ENCODE data around the gene CLEC4E. TPM values are rescaled to one million over a fixed set of nuclear protein-coding genes. Genes with fewer than 3 reads are reported as not detected.
"Not testable (repeated sequence)": the region's sequence is repeated elsewhere in the genome, so short reads cannot be mapped to it uniquely, and the experiment has no call there.

CLEC4E gene
- under 1 TPM; 0.26 to 0.37 TPM for polyA plus RNA-seq

GRCh38 chr12:8540831-8541230 lies at the start of gene CLEC4E:
TSS of gene CLEC4E (minus strand) at chr12:8540905. CDS start at chr12:8540797, 108 bp downstream.
- H3K4me3 ChIP-seq (ENCODE audit: low read depth in 1 of 2, low read length in 2 of 2); H3K27me3 ChIP-seq (ENCODE audit: control insufficient read depth in 1 of 2, insufficient read depth in 2 of 2, low read length in 2 of 2); H3K27ac ChIP-seq (ENCODE audit: low read depth in 2 of 2, low read length in 1 of 2); H3K9me3 ChIP-seq (ENCODE audit: control insufficient read depth in 2 of 2, insufficient read depth in 1 of 2, low read depth in 1 of 2, low read length in 1 of 2); H3K4me1 ChIP-seq (ENCODE audit: control insufficient read depth in 2 of 2, insufficient read depth in 2 of 2, low read length in 1 of 2); H3K36me3 ChIP-seq (ENCODE audit: control insufficient read depth in 2 of 2, insufficient read depth in 2 of 2, low read length in 1 of 2): not testable (repeated sequence)
- WGBS, 2 donors, result 46 to 52% methylated on average over 4 of the region's 4 CpGs

- H3K4me3 ChIP-seq (ENCODE audit: low read depth in 1 of 2, low read length in 2 of 2), result no peak overlapping the region
- H3K9me3 ChIP-seq (ENCODE audit: control insufficient read depth in 2 of 2, insufficient read depth in 1 of 2, low read depth in 1 of 2, low read length in 1 of 2), result no peaks in the 10 kb centered on the region
- no peaks in the 10 kb centered on the region for H3K36me3 ChIP-seq (ENCODE audit: control insufficient read depth in 2 of 2, insufficient read depth in 2 of 2, low read length in 1 of 2)
- H3K4me1 ChIP-seq (ENCODE audit: control insufficient read depth in 2 of 2, insufficient read depth in 2 of 2, low read length in 1 of 2), result no peaks in the 10 kb centered on the region
- H3K27me3 ChIP-seq (ENCODE audit: control insufficient read depth in 1 of 2, insufficient read depth in 2 of 2, low read length in 2 of 2), result no peaks in the 10 kb centered on the region
- H3K27ac ChIP-seq (ENCODE audit: low read depth in 2 of 2, low read length in 1 of 2), result no peak overlapping the region
- WGBS, 2 donors, result 66 to 79% methylated on average over 7 of the region's 7 CpGs
Measured at GRCh38 chr12:8589679-8590078, 49.0 kb upstream of the CLEC4E start.

- H3K4me3 ChIP-seq (ENCODE audit: low read depth in 1 of 2, low read length in 2 of 2); H3K27me3 ChIP-seq (ENCODE audit: control insufficient read depth in 1 of 2, insufficient read depth in 2 of 2, low read length in 2 of 2); H3K4me1 ChIP-seq (ENCODE audit: control insufficient read depth in 2 of 2, insufficient read depth in 2 of 2, low read length in 1 of 2); H3K36me3 ChIP-seq (ENCODE audit: control insufficient read depth in 2 of 2, insufficient read depth in 2 of 2, low read length in 1 of 2); H3K27ac ChIP-seq (ENCODE audit: low read depth in 2 of 2, low read length in 1 of 2); H3K9me3 ChIP-seq (ENCODE audit: control insufficient read depth in 2 of 2, insufficient read depth in 1 of 2, low read depth in 1 of 2, low read length in 1 of 2): not testable (repeated sequence)
- WGBS, 2 donors, result 90 to 96% methylated on average over 13 of the region's 13 CpGs
Measured at GRCh38 chr12:8584478-8584877, 43.8 kb upstream of the CLEC4E start.

- WGBS, 2 donors, result 63 to 67% methylated on average over 7 of the region's 7 CpGs
- no peak overlapping the region for H3K4me3 ChIP-seq (ENCODE audit: low read depth in 1 of 2, low read length in 2 of 2)
- no peaks in the 10 kb centered on the region for H3K36me3 ChIP-seq (ENCODE audit: control insufficient read depth in 2 of 2, insufficient read depth in 2 of 2, low read length in 1 of 2)
- no peaks in the 10 kb centered on the region for H3K9me3 ChIP-seq (ENCODE audit: control insufficient read depth in 2 of 2, insufficient read depth in 1 of 2, low read depth in 1 of 2, low read length in 1 of 2)
- no peaks in the 10 kb centered on the region for H3K4me1 ChIP-seq (ENCODE audit: control insufficient read depth in 2 of 2, insufficient read depth in 2 of 2, low read length in 1 of 2)
- H3K27me3 ChIP-seq (ENCODE audit: control insufficient read depth in 1 of 2, insufficient read depth in 2 of 2, low read length in 2 of 2), result no peaks in the 10 kb centered on the region
- H3K27ac ChIP-seq (ENCODE audit: low read depth in 2 of 2, low read length in 1 of 2), result no peak overlapping the region
Measured at GRCh38 chr12:8584004-8584403, 43.3 kb upstream of the CLEC4E start.

- H3K27ac ChIP-seq (ENCODE audit: low read depth in 2 of 2, low read length in 1 of 2), result no peak overlapping the region
- H3K27me3 ChIP-seq (ENCODE audit: control insufficient read depth in 1 of 2, insufficient read depth in 2 of 2, low read length in 2 of 2), result no peaks in the 10 kb centered on the region
- no peaks in the 10 kb centered on the region for H3K4me1 ChIP-seq (ENCODE audit: control insufficient read depth in 2 of 2, insufficient read depth in 2 of 2, low read length in 1 of 2)
- H3K9me3 ChIP-seq (ENCODE audit: control insufficient read depth in 2 of 2, insufficient read depth in 1 of 2, low read depth in 1 of 2, low read length in 1 of 2), result no peaks in the 10 kb centered on the region
- WGBS, 2 donors, result 69 to 70% methylated on average over 9 of the region's 9 CpGs
- no peaks in the 10 kb centered on the region for H3K36me3 ChIP-seq (ENCODE audit: control insufficient read depth in 2 of 2, insufficient read depth in 2 of 2, low read length in 1 of 2)
- H3K4me3 ChIP-seq (ENCODE audit: low read depth in 1 of 2, low read length in 2 of 2), result no peak overlapping the region
Measured at GRCh38 chr12:8581098-8581784, 40.5 kb upstream of the CLEC4E start.

GRCh38 chr12:8577879-8578278 lies 37.2 kb upstream of the CLEC4E start:
- Histone ChIP-seq H3K4me3 (ENCODE audit: low read depth in 1 of 2, low read length in 2 of 2) (no peak overlapping the region), H3K4me1 (ENCODE audit: control insufficient read depth in 2 of 2, insufficient read depth in 2 of 2, low read length in 1 of 2) (no peaks in the 10 kb centered on the region), H3K36me3 (ENCODE audit: control insufficient read depth in 2 of 2, insufficient read depth in 2 of 2, low read length in 1 of 2) (no peaks in the 10 kb centered on the region), H3K27me3 (ENCODE audit: control insufficient read depth in 1 of 2, insufficient read depth in 2 of 2, low read length in 2 of 2) (no peaks in the 10 kb centered on the region), H3K9me3 (ENCODE audit: control insufficient read depth in 2 of 2, insufficient read depth in 1 of 2, low read depth in 1 of 2, low read length in 1 of 2) (no peaks in the 10 kb centered on the region), H3K27ac (ENCODE audit: low read depth in 2 of 2, low read length in 1 of 2) (no peak overlapping the region)
- 74 to 75% methylated on average over 3 of the region's 3 CpGs for WGBS, 2 donors

GRCh38 chr12:8572507-8572906 lies 31.8 kb upstream of the CLEC4E start:
- Histone ChIP-seq H3K4me3 (ENCODE audit: low read depth in 1 of 2, low read length in 2 of 2) (no peak overlapping the region), H3K36me3 (ENCODE audit: control insufficient read depth in 2 of 2, insufficient read depth in 2 of 2, low read length in 1 of 2) (no peaks in the 10 kb centered on the region), H3K27me3 (ENCODE audit: control insufficient read depth in 1 of 2, insufficient read depth in 2 of 2, low read length in 2 of 2) (no peaks in the 10 kb centered on the region), H3K4me1 (ENCODE audit: control insufficient read depth in 2 of 2, insufficient read depth in 2 of 2, low read length in 1 of 2) (no peaks in the 10 kb centered on the region), H3K27ac (ENCODE audit: low read depth in 2 of 2, low read length in 1 of 2) (no peak overlapping the region), H3K9me3 (ENCODE audit: control insufficient read depth in 2 of 2, insufficient read depth in 1 of 2, low read depth in 1 of 2, low read length in 1 of 2) (peaks cover 2% of the 10 kb centered on the region in 2 donors)
- WGBS, 2 donors, result 43 to 54% methylated on average over 2 of the region's 2 CpGs

GRCh38 chr12:8566525-8566924 lies 25.8 kb upstream of the CLEC4E start:
- Histone ChIP-seq H3K27ac (ENCODE audit: low read depth in 2 of 2, low read length in 1 of 2) (no peak overlapping the region), H3K9me3 (ENCODE audit: control insufficient read depth in 2 of 2, insufficient read depth in 1 of 2, low read depth in 1 of 2, low read length in 1 of 2) (peaks cover 2 to 8% of the 10 kb centered on the region in 2 donors), H3K27me3 (ENCODE audit: control insufficient read depth in 1 of 2, insufficient read depth in 2 of 2, low read length in 2 of 2) (no peaks in the 10 kb centered on the region), H3K4me1 (ENCODE audit: control insufficient read depth in 2 of 2, insufficient read depth in 2 of 2, low read length in 1 of 2) (no peaks in the 10 kb centered on the region), H3K36me3 (ENCODE audit: control insufficient read depth in 2 of 2, insufficient read depth in 2 of 2, low read length in 1 of 2) (no peaks in the 10 kb centered on the region), H3K4me3 (ENCODE audit: low read depth in 1 of 2, low read length in 2 of 2) (no peak overlapping the region)

- not testable (repeated sequence) for H3K27ac ChIP-seq (ENCODE audit: low read depth in 2 of 2, low read length in 1 of 2)
Measured at GRCh38 chr12:8566052-8566451, 25.3 kb upstream of the CLEC4E start.

GRCh38 chr12:8564656-8565055 lies 24.0 kb upstream of the CLEC4E start:
- Histone ChIP-seq H3K27me3 (ENCODE audit: control insufficient read depth in 1 of 2, insufficient read depth in 2 of 2, low read length in 2 of 2) (peaks cover 0 to 4% of the 10 kb centered on the region in 2 donors), H3K4me1 (ENCODE audit: control insufficient read depth in 2 of 2, insufficient read depth in 2 of 2, low read length in 1 of 2) (no peaks in the 10 kb centered on the region), H3K36me3 (ENCODE audit: control insufficient read depth in 2 of 2, insufficient read depth in 2 of 2, low read length in 1 of 2) (no peaks in the 10 kb centered on the region), H3K27ac (ENCODE audit: low read depth in 2 of 2, low read length in 1 of 2) (no peak overlapping the region), H3K9me3 (ENCODE audit: control insufficient read depth in 2 of 2, insufficient read depth in 1 of 2, low read depth in 1 of 2, low read length in 1 of 2) (peaks cover 2 to 8% of the 10 kb centered on the region in 2 donors), H3K4me3 (ENCODE audit: low read depth in 1 of 2, low read length in 2 of 2) (no peak overlapping the region)
- 56% methylated on average over 22 of the region's 22 CpGs for WGBS, 2 donors

More at GRCh38 chr12:8566052-8566451, 25.3 kb upstream of the CLEC4E start:
- not testable (repeated sequence) for H3K4me1 ChIP-seq (ENCODE audit: control insufficient read depth in 2 of 2, insufficient read depth in 2 of 2, low read length in 1 of 2); H3K27me3 ChIP-seq (ENCODE audit: control insufficient read depth in 1 of 2, insufficient read depth in 2 of 2, low read length in 2 of 2); H3K4me3 ChIP-seq (ENCODE audit: low read depth in 1 of 2, low read length in 2 of 2); H3K9me3 ChIP-seq (ENCODE audit: control insufficient read depth in 2 of 2, insufficient read depth in 1 of 2, low read depth in 1 of 2, low read length in 1 of 2); H3K36me3 ChIP-seq (ENCODE audit: control insufficient read depth in 2 of 2, insufficient read depth in 2 of 2, low read length in 1 of 2)
- 77 to 78% methylated on average over 2 of the region's 2 CpGs for WGBS, 2 donors
